DOHH2 (cell line): Measurements from ENCODE around the gene ITK.
A peak's percentile ranks its signal among the peaks of the same experiment; 100 is the strongest.

ENCODE experiments used
- H3F3A ChIP-seq: fragments of 200-600 bp; sonication (generic), shearing (Covaris generic); 2 replicates; pipeline ENCODE4 v1.6.0; 2016; ENCODE audit warnings: antibody characterized with exemption, mild to moderate bottlenecking; ENCODE audit not compliant: control insufficient read depth, insufficient read depth
- H3K27ac ChIP-seq: fragments of 200-600 bp; sonication (generic); 2 replicates; pipeline ENCODE4 v1.5.1; 2014; ENCODE audit warnings: low read depth, mild to moderate bottlenecking, low read length, moderate library complexity
- H3K27me3 ChIP-seq: fragments of 200-600 bp; sonication (generic); 2 replicates; pipeline ENCODE4 v1.6.1; 2014; ENCODE audit warnings: mild to moderate bottlenecking, low read length, mixed read lengths; ENCODE audit not compliant: control insufficient read depth
- H3K36me3 ChIP-seq: fragments of 200-600 bp; sonication (generic); 2 replicates; pipeline ENCODE4 v1.6.1; 2014; ENCODE audit warnings: mild to moderate bottlenecking, low read length, moderate library complexity, mixed read lengths; ENCODE audit not compliant: control insufficient read depth
- H3K4me1 ChIP-seq: fragments of 200-600 bp; sonication (generic); 2 replicates; pipeline ENCODE4 v1.6.1; 2014; ENCODE audit warnings: mild to moderate bottlenecking, low read length, mixed read lengths; ENCODE audit not compliant: control insufficient read depth
- H3K4me2 ChIP-seq: fragments of 200-600 bp; sonication (generic); 2 replicates; pipeline ENCODE4 v1.6.0; 2014; ENCODE audit warnings: mild to moderate bottlenecking, low read length, moderate library complexity
- H3K4me3 ChIP-seq: fragments of 200-600 bp; sonication (generic); 2 replicates; pipeline ENCODE4 v1.5.1; 2014; ENCODE audit warnings: mild to moderate bottlenecking, low read length, mixed read lengths
- H3K79me2 ChIP-seq: fragments of 200-600 bp; sonication (generic); 2 replicates; pipeline ENCODE4 v1.6.1; 2014; ENCODE audit warnings: mild to moderate bottlenecking, low read length, mixed read lengths; ENCODE audit not compliant: control insufficient read depth
- H3K9me2 ChIP-seq: fragments of 200-600 bp; sonication (generic); replicated peaks from 2 replicates; pipeline ENCODE4 v1.6.1; 2014; ENCODE audit warnings: mild to moderate bottlenecking, low read length, mixed read lengths; ENCODE audit not compliant: control insufficient read depth
- H3K9me3 ChIP-seq: fragments of 200-600 bp; sonication (generic); 2 replicates; pipeline ENCODE4 v1.6.1; 2014; ENCODE audit warnings: antibody characterized with exemption, low read length, mixed read lengths; ENCODE audit not compliant: control insufficient read depth, insufficient read depth
- H4K20me1 ChIP-seq: fragments of 200-600 bp; sonication (generic); 2 replicates; pipeline ENCODE4 v1.6.0; 2014; ENCODE audit warnings: low read depth, mild to moderate bottlenecking, antibody characterized with exemption, low read length, moderate library complexity; ENCODE audit not compliant: control insufficient read depth, insufficient read depth
- EZH2phosphoT487 ChIP-seq: fragments of 200-600 bp; sonication (generic); IDR thresholded peaks from 2 replicates; pipeline ENCODE4 v1.6.1; 2017; ENCODE audit warnings: borderline replicate concordance, mild to moderate bottlenecking, antibody characterized with exemption, low read length, moderate library complexity, mixed read lengths
- TF ChIP-seq, protein P1 (sequence below): fragments of 200-600 bp; sonication (generic); IDR thresholded peaks from one replicate; pipeline ENCODE4 v1.5.1; 2014; ENCODE audit warnings: antibody characterized with exemption, mild to moderate bottlenecking, low read depth, low read length; ENCODE audit not compliant: poor library complexity, severe bottlenecking

ITK gene

DNA sequence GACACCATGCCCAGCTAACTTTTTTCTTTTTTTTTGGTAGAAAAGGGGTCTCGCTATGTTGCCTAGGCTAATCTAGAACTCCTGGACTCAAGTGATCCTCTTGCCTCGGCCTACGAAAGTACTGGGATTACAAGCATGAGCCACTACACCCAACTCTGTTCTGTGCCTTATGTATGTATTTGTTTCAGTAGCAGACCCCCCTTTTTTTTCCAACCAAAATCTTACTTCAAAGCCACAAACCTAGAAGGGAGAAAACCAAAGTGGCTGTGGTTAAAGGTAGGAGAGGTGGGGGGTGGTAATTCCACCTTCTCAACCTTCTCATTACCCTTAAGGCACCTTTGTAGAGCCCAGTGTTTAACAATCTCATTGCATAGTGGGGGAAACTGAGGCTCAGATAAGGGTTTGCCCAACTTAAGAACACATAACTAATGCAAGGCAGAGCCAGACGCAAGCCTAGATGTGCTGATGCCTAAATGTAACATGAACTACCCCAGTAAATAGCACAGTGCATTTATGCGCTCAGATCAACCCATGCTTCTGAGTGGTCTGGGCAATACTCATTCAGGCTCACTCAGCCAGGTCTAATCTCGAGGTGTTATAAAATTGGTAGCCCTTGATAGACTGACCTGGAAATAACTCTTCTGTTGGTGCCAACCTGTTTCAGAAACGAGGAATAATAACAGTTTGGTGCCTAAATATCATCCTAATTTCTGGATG, 33.0 kb downstream of the ITK start:
- Histone ChIP-seq H3K27ac (peak overlapping the region; percentile 68), H3K4me3 (no peak overlapping the region), H3K9me3 (no peaks in the 10 kb centered on the region), H3K9me2 (no peaks in the 10 kb centered on the region), H3K36me3 (no peaks in the 10 kb centered on the region), H3K4me1 (peaks cover 55% of the 10 kb centered on the region), H3K79me2 (no peaks in the 10 kb centered on the region), H3K27me3 (no peaks in the 10 kb centered on the region), H3F3A (0 out of 2 replicates have a peak, but pooled peaks cover 3% of the 10 kb centered on the region), H3K4me2 (peak overlapping the region; percentile 61), H4K20me1 (no peaks in the 10 kb centered on the region)
- TF ChIP-seq, protein P1, sequence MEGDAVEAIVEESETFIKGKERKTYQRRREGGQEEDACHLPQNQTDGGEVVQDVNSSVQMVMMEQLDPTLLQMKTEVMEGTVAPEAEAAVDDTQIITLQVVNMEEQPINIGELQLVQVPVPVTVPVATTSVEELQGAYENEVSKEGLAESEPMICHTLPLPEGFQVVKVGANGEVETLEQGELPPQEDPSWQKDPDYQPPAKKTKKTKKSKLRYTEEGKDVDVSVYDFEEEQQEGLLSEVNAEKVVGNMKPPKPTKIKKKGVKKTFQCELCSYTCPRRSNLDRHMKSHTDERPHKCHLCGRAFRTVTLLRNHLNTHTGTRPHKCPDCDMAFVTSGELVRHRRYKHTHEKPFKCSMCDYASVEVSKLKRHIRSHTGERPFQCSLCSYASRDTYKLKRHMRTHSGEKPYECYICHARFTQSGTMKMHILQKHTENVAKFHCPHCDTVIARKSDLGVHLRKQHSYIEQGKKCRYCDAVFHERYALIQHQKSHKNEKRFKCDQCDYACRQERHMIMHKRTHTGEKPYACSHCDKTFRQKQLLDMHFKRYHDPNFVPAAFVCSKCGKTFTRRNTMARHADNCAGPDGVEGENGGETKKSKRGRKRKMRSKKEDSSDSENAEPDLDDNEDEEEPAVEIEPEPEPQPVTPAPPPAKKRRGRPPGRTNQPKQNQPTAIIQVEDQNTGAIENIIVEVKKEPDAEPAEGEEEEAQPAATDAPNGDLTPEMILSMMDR = no peak
- no peak for TF ChIP-seq EZH2phosphoT487

DNA sequence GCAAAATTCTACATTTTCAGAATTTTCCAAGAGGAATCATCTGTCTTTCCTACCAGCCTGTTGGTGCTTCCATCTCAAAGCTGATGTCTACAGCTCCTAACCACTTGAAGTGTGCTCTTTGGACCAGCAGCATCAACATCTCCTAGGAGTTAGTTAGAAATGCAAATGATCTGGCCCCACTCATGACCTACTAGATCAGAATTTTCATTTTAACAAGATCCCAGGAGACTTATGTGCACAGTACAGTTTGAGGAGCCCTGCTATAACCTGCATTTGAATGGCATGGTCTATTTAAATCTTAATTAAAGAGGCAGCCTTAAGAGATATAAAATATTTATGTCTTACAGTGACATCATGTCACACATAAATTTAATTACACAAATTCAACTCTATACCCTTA, 33.8 kb downstream of the ITK start:
- Histone ChIP-seq H3K27me3 (no peaks in the 10 kb centered on the region), H3K4me3 (peak overlapping the region; percentile 45; the same call in 1 of the 2 replicates), H3K36me3 (no peaks in the 10 kb centered on the region), H3K27ac (peak overlapping the region; percentile 68), H4K20me1 (no peaks in the 10 kb centered on the region), H3K79me2 (no peaks in the 10 kb centered on the region), H3F3A (0 out of 2 replicates have a peak, but pooled peaks cover 3% of the 10 kb centered on the region), H3K4me1 (peaks cover 55% of the 10 kb centered on the region), H3K9me2 (no peaks in the 10 kb centered on the region), H3K9me3 (no peaks in the 10 kb centered on the region), H3K4me2 (peak overlapping the region; percentile 61)
- no peak for TF ChIP-seq EZH2phosphoT487
- TF ChIP-seq, protein P1 = no peak

DNA sequence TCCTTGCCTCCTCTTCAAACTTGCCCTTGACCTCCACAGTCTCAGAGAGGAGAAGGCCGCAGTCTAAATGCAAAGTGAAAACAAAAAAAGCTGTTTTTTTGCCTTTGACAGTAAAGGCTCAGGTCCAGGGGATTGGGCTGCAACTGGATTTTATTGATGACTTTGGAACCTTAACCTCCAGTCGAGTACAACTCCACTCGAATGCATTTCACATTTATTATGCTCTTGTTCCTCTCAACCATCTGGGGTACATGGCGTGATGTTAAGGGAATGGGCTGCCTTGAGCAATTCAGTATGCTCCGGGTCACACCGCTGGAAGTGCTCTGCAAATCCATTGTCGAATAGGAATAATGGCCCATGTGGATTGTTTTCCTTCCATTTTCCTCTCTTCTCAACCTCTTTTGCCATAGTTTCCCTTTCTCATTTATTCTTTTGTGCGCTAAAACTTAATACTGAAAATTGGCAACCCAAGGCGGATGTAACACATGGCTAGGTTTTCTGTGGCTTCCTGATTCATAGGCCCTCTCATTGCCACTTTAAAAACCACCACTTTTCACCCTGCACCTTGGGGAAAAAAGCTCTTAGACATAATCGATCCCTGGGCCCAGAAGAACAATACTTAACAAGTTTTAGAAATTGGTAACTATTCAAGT, 34.3 kb downstream of the ITK start:
- no peaks in the 10 kb centered on the region for H3K9me2 ChIP-seq
- no peaks in the 10 kb centered on the region for H3K36me3 ChIP-seq
- H3K4me2 ChIP-seq = peak overlapping the region; percentile 61
- peaks cover 58% of the 10 kb centered on the region for H3K4me1 ChIP-seq
- H4K20me1 ChIP-seq = no peaks in the 10 kb centered on the region
- TF ChIP-seq, protein P1 = no peak
- TF ChIP-seq EZH2phosphoT487 = no peak
- H3K9me3 ChIP-seq = no peaks in the 10 kb centered on the region
- H3K79me2 ChIP-seq = no peaks in the 10 kb centered on the region
- peak overlapping the region; percentile 68 for H3K27ac ChIP-seq
- no peaks in the 10 kb centered on the region for H3K27me3 ChIP-seq
- peak overlapping the region; percentile 45 for H3K4me3 ChIP-seq
- 0 out of 2 replicates have a peak, but pooled peaks cover 3% of the 10 kb centered on the region for H3F3A ChIP-seq
